HG03066 (cell line): Measurements from ENCODE around the gene CLDN3.

Source experiments
- ATAC-seq: cut with Tn5 transposase; IDR thresholded peaks from one replicate; pipeline ENCODE4 v1.9.1; 2021; ENCODE audit warnings: low read depth; ENCODE audit not compliant: unreplicated experiment

The CLDN3 gene

GRCh38 chr7:73773700-73774517 is 3.8 kb upstream of the CLDN3 start:
- ATAC-seq = no peak

DNA sequence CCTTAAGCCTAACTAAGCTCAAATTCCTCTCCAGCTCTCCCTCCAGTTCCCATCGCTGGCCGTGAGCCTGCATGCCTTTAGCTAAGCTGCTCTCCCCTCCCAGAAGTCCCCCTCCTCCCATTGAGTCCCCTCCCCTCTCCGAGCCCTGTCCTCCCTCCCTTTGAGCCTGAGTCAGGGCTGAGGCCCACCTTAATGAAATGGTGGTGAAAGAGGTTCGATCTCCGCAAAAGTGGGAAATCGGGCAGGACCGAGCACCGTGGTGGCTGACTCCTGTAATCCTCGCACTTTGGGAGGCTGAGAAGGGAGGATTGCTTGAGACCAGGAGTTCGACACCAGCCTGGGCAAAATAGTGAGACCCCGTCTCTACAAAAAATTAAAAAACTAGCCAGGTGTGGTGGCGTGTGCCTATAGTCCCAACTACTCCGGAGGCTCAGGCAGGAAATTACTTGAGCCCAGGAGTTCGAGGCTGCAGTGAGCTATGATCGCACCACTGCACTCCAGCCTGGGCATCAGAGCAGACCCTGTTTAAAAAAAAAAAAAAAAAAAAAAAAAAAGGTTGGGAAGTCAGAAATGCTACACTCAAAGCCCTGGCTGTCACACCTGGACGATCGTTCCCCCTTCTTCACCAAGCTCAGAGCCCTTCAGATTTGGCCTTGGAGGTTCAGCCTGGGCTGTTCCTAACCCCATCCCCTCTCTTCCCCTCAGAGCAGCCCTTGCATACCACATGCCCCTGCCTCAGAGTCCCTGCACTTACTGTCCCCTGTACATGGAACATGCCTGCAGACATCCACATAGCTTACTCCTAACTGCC is 995 bp upstream of the CLDN3 start:
- no peak for ATAC-seq

DNA sequence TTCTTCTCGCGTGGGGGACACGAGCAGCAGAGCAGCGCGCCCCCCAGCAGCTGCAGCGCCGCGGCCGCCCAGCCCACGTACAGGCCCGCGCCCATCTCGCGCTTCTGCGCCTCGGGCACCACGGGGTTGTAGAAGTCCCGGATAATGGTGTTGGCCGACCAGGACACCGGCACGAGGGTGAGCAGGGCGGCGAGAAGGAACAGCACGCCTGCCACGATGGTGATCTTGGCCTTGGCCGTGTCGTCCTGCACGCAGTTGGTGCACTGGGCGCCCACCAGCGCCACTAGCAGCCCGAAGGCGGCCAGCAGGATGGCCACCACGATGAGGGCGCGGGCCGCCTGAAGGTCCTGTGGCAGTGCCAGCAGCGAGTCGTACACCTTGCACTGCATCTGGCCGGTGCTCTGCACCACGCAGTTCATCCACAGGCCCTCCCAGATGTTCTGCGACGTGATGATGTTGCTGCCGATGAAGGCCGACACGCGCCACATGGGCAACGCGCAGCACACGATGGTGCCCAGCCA is 529 bp downstream of the CLDN3 start:
- no peak for ATAC-seq

- no peak for ATAC-seq
Measured at GRCh38 chr7:73768641-73769480, 1.2 kb downstream of the CLDN3 start.

GRCh38 chr7:73766556-73767229 is 3.4 kb downstream of the CLDN3 start:
- ATAC-seq = no peak

GRCh38 chr7:73762659-73762999 is 7.4 kb downstream of the CLDN3 start:
- no peak for ATAC-seq

DNA sequence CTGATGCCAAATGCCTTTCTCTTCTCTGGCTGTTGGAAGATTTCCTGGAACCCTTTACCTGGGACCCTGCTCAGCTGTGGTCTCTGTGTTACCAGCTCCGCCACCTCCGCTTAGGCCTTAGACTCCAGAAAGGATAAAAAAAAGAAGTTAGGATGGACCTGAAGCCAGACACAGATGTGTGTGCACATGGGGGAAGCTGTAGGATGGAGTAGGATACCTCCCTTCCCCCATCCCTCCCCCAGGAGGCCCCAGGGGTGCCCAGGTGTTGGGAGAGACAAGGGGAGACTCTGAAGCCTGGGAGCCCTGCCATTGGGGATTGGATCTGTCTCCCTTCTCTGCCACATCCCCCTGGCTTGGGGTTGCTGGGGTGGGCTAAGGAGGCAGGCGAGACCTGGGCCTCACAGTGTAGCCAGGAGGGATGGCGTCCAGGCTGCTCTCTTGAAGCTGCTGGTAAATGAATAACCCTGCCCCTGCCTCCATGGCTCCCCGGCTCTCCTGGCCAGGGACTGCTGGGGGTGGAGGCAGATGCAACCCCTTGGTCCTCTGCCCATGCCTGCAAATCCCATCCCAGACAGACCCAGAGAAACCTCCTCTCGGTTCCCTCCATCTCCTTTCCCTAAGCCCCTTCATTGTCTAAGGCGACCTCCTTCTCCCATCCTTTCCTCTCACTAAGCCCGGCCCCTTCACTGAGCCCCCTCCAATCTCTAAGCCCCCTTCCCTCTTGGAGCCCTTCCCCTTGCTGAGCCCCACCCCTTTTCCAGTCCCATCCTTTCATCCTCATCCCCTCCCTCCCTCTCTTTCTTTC is 8.0 kb downstream of the CLDN3 start:
- no peak for ATAC-seq

- no peak for ATAC-seq
Measured at GRCh38 chr7:73758581-73759138, 11.4 kb downstream of the CLDN3 start.

- ATAC-seq = no peak
Measured at GRCh38 chr7:73749931-73750776, 19.9 kb downstream of the CLDN3 start.

GRCh38 chr7:73746378-73746777 is 23.7 kb downstream of the CLDN3 start:
- no peak for ATAC-seq

GRCh38 chr7:73742753-73743641 is 27.1 kb downstream of the CLDN3 start:
- ATAC-seq = no peak

DNA sequence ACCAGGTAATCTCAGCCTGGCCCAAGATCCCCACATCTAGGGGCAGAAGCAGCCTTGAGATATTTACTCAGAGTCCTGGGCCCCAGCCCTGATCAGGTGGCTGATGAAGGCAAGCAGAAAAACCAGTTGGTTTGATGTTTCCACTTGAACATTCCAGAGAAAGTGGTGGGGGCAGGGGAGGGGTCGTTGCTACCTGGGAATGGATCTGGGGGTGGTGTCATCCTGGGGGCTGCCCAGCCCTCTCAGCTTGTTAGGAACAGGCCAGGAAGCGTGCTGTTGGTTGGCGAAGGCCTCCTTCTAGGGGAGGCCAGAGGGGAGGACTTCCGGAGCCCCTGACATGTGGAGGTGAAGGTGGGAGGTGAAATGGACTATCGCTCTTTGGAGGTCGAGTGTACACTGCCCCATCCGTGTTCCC is 27.7 kb downstream of the CLDN3 start:
- no peak for ATAC-seq

DNA sequence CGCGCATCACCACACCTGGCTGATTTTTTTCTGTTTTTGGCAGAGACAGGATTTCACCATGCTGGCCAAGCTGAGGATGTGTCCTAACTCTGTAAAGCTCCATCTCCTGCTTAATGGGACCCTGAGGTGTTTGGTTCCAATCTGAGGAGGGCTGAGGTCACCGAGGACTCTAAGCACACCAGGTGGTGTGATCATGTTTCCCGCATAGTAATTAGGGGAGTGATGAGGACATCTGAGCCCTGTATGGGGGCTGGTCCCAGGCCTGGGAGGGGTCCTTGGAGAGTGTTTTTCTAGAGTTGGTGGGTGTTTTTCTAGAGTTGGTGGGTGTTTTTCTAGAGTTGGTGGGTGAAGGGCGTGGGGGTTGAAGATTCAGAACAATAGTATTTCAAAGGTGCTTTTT is 28.5 kb downstream of the CLDN3 start:
- ATAC-seq = no peak

GRCh38 chr7:73740771-73741170 is 29.3 kb downstream of the CLDN3 start:
- ATAC-seq = no peak

- ATAC-seq = no peak
Measured at GRCh38 chr7:73740212-73740611, 29.9 kb downstream of the CLDN3 start.

GRCh38 chr7:73739387-73739767 is 30.7 kb downstream of the CLDN3 start:
- ATAC-seq = no peak

DNA sequence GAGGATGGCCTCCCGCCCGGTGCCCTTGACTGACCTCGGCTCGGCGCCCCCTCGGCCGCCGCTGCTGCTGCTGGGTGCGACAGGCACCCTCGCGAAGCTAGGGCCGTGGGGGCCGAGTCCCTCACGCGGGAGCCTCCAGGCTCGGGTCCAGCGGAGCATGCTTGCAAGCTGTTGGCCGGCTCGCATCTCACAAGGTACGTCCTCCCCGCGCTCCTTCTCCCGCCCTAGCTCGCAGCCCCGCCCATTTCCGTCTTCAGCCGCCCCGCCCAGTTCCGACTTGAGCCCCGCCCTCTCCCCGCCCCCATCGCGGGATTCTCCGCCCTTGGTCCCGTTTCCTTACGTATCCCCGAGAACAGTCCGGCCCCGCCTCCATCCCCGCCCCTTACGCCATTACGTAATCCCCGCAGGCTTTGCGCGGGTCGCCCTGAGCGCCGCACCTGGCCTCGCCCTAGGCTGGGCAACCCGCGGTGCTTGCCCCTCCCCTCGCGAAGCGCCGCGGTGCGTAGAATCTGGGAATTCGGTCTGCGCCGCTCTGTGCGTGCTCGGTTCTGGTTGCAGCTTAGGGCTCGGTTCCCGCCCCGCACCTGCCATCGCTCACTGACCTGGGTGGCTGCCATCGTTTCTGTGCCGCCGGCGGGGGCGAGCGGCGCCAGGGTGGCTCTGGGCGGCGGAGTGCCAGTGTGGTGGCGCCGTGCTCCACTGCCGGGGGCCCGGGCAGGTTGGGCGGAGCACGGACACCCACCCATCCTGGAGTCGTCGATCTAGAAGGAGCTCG is 31.3 kb downstream of the CLDN3 start, which contains the start of gene ABHD11:
Gene ABHD11, minus strand, starts transcription at position 191 of the 775 bp plus-strand sequence. Its CDS starts 32 bp downstream, at position 159.
- ATAC-seq = peak; percentile 76
